ENCODE data around the gene LYPD3.

The LYPD3 gene

DNA sequence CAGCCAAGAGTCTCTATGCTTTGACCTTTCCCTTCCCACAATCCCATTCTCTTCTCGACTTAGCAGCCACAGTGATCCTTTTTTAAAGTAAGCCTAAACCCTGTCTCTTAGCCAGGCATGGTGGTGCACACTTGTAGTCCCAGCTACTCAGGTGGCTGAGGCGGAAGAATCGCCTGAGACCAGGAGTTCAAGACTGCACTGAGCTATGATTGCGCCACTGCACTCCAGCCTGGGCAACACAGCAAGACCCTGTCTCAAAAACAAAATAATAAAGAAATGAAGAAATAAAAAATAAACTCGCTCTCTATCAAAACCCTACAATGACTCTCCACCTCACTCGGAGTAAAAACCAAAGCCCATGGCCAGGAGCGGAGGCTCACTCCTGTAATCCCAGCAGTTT is 36.0 kb downstream of the LYPD3 start:
- no peak for DNase-seq

DNA sequence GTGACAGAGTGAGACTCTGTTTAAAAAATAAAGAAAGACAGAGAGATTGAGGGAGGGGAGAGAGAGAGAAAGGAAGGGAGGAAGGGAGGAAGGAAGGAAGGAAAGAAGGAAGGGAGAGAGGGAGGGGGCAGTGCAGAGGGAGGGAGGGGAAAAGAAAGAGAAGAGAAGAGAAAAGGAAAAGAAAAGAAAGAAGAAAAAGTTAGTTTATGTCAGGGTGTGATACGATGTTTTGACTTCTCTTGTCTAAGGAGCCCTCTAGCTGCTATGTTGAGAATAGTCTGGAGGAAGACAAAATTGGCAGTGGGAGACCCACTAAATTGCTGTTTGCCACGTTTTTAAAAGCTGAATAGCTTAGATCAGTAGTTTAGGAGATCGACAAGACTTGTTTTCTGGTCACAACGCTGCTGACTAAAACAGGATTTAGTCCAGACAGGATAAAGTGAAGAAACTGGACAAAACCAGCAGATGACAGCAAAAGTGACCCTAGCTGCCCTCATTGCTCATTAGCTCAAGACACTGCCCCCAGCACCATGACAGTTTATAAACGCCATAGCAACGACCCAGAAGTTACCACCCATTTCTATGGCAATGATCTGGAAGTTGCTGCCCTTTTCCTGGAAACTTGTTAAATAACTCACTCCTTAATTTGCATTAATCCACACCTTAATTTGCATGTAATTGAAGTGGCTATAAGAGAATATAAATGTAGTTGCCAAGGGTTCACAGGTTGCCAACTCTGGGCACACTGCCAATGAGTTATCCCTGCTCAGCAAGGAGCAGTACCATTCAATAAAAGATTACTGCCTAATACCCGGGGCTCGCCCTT is 39.6 kb downstream of the LYPD3 start:
- DNase-seq = peak; percentile 40

DNA sequence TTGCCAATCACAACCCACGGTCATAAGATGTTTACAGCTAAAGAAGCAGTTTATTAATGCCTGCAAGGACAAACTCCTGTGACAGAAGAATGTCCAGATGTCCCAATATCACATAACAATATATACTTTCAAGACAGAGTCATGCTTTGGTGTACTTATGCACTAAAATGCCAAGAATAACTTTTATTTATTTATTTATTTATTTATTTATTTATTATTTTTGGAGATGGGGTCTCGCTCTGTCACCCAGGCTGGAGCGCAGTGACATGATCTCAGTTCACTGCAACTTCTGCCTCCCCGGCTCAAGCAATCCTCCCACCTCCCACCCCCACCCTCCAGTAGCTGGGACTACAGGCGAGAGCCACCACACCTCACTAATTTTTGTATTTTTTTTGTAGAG is 41.6 kb downstream of the LYPD3 start:
- DNase-seq = no peak

DNA sequence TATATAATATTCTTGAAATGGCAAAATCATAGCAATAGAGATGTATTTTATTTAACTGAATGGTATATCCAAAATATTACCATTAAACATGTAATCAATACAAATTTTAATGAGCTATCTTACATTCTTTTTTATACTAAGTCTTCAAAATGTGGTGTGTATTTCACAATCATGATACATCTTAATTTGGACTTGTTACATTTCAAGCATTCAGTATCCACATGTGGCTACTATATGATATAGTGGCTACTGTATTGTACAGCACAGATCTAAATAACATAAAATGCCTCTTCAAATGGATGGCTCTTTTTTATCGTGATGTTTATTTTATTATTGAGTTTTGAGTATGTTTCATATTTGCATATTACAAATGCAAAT is 42.7 kb downstream of the LYPD3 start:
- no peak for DNase-seq

GRCh38 chr19:43422000-43422688 is 43.3 kb downstream of the LYPD3 start:
- no peak for DNase-seq

DNA sequence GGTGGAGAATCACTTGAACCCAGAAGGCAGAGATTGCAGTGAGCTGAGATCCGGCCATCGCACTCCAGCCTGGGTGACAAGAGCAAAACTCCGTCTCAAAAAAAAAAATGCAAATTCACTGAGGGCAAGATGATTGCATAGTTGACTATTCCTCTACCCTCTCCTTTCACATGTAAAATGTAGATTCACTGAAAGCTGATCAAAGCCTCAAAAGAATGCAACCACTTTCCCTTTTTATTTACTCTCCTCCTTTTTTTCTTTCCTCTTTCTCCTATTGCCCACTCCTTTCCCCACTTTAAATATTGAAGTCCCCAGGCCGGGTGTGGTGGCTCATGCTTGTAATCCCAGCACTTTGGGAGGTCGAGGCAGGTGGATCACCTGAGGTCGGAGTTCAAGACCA is 44.5 kb downstream of the LYPD3 start:
- DNase-seq = no peak

- no peak for DNase-seq
Measured at GRCh38 chr19:43416951-43417623, 48.3 kb downstream of the LYPD3 start.

DNA sequence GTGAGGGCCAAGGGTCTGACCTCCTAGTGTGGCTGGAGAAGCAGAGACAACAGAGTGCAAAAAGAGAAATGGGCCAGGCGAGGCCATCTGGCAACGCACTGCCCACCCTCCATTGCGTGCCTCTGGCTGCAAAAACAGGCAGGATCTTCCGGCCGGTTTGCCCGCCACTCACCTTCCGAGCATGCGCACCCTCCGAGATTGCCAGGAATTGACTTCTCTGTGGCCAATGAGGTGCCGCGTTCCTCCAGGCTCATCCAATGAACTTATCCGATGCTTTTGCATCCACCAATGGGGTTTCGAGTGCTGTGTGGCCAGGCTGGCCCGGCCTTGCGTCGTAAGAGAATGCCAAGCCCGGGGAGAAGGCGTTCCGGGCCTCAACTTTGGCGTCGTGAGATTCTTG is 50.9 kb downstream of the LYPD3 start, which contains the start of gene TEX101:
TEX101 (plus strand) TSS at position 337 of the 400 bp plus-strand sequence. CDS start 1,030 bp downstream, outside the sequence.
- no peak for DNase-seq

DNA sequence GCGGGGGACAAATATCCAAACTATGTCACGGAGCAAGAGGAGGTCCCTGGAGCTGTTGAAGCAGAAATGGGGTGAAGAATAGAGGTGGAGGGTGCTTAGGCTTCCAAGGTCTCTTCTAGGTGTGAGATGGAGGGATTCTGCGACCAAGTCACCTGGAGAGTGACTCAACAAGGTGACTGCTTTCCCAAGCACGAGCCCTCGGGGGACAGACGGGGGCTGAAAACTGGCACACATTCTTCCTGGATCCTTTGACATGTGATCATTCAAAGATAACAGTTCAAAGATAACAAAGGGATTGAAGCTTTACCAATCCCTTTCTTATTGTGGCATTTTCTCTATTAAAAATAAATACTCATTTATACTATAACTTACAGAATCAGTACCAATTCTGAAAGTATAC is 53.0 kb downstream of the LYPD3 start:
- DNase-seq = no peak
